Kidney (tissue), 14 donors: ENCODE results near the gene UCK2. TPM values are rescaled to one million over a fixed set of nuclear protein-coding genes. Genes with fewer than 3 reads are reported as not detected.

Source experiments
- DNase-seq, 5 donors: peaks; one replicate each; pipeline ENCODE4 v3.0.0-alpha.2; 2013 to 2020
- FAIRE-seq: peaks from 2 replicates; lab custom pipeline; 2012; peaks lifted over from hg19 to GRCh38; lab: Jason Lieb, UNC
- H3K27ac ChIP-seq, 2 donors: one replicate each; pipeline ENCODE4 v1.7.0; 2013; ENCODE audit warnings: low read depth in 2 of 2, low read length in 2 of 2, inconsistent platforms in 1 of 2
- H3K27me3 ChIP-seq: one replicate; pipeline ENCODE4 v1.7.1; 2013; ENCODE audit warnings: low read length, inconsistent platforms; ENCODE audit not compliant: control insufficient read depth, insufficient read depth
- H3K36me3 ChIP-seq, 3 donors: one replicate each; pipeline versions ENCODE4 v1.7.0 to v1.7.1; 2013; ENCODE audit warnings: low read length in 3 of 3, control low read depth in 1 of 3, inconsistent platforms in 1 of 3; ENCODE audit not compliant: insufficient read depth in 3 of 3, control insufficient read depth in 2 of 3
- H3K4me1 ChIP-seq, 3 donors: one replicate each; pipeline versions ENCODE4 v1.7.0 to v1.7.1; 2013; ENCODE audit warnings: low read length in 3 of 3, inconsistent platforms in 1 of 3, low read depth in 1 of 3; ENCODE audit not compliant: control insufficient read depth in 2 of 3, insufficient read depth in 2 of 3
- H3K4me3 ChIP-seq, 3 donors: one replicate each; pipeline versions ENCODE4 v1.7.0 to v1.8.1; 2013; ENCODE audit warnings: low read length in 3 of 3, control low read depth in 1 of 3, inconsistent platforms in 1 of 3
- H3K9ac ChIP-seq, 3 donors: one replicate each; pipeline versions ENCODE4 v1.7.0 to v1.7.1; 2013; ENCODE audit warnings: low read length in 3 of 3, control low read depth in 1 of 3, inconsistent platforms in 1 of 3
- H3K9me3 ChIP-seq, 3 donors: one replicate each; pipeline versions ENCODE4 v1.7.0 to v1.7.1; 2013; ENCODE audit warnings: low read length in 3 of 3, control low read depth in 1 of 3, inconsistent platforms in 1 of 3; ENCODE audit not compliant: control insufficient read depth in 2 of 3, insufficient read depth in 1 of 3
- CTCF ChIP-seq: IDR thresholded peaks from 3 replicates; pipeline ENCODE4 v1.5.1; 2012; ENCODE audit warnings: mild to moderate bottlenecking, moderate library complexity, borderline replicate concordance; ENCODE audit not compliant: insufficient read depth; ENCODE audit errors: extremely low read depth
- intact Hi-C: fragments of 100-400 bp; cut with DNase I; formaldehyde crosslinking; loops from one replicate; pipeline ENCODE4 v1.11.1; 2022
- polyA plus RNA-seq: library from polyadenylated mRNA; stranded (reverse); fragments of 350-450 nt; fragmentation: Illumina TruSeq; extraction: RNeasy Lipid Tissue Mini Kit (QIAGEN cat#74804); gene quantifications from one replicate; pipeline ENCODE4 v1.2.3, GENCODE V29; 2014; ENCODE audit warnings: low read depth, low replicate concordance; ENCODE audit not compliant: insufficient read depth
- total RNA-seq: library from RNA; stranded (reverse); fragmentation: NEBNext Ultra II Directional; extraction: Animal tissue kit (Norgen Biotek cat#: 25700); gene quantifications from one replicate; pipeline ENCODE4 v1.2.1, GENCODE V29; 2021
- donor health status: control.
- donor health status: control.
- donor health status: control.
- donor health status: control.
- donor health status: control.
- donor health status: DM: yes; HTN: yes; CAD: no.
- donor health status: Normal renal cell carcinoma (clear cell type).

Gene UCK2
- total and polyA plus RNA-seq, 2 donors from 2014 or later: 8.2 to 18.7 TPM

- Histone ChIP-seq H3K4me3 (no peak overlapping the region), H3K27ac (no peak overlapping the region), H3K9me3 (no peaks in the 10 kb centered on the region), H3K4me1 (no peaks in the 10 kb centered on the region), H3K36me3 (no peaks in the 10 kb centered on the region), H3K9ac (no peak overlapping the region), H3K27me3 (no peaks in the 10 kb centered on the region)
- intact Hi-C loops: no loop called here
- FAIRE-seq: no peak
- TF ChIP-seq CTCF: no peak
- no peak for DNase-seq
Measured at GRCh38 chr1:165941531-165941930, 114.1 kb downstream of the UCK2 start.

DNA sequence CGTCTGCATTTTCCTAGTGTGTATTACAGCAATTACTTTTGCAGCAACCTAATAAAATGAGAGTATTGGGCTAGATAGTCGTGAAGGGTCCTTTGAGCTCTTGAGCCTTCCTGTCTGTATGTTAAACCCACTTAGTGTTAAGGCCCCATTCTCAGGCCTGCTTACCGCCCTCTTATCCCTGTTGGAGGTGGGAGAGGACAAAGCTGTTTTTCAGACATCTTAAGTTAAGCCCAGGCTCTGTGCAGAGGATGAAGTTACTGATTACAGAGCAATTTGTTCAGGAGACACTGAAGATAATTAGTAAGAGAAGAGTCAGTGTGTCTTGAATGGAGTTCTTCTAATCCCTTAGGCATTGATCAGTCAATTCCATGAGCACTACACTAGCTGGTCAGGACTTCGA, 114.6 kb downstream of the UCK2 start:
- FAIRE-seq (no peak), DNase-seq (no peak)
- Histone ChIP-seq H3K4me3 (no peak overlapping the region), H3K27me3 (no peaks in the 10 kb centered on the region), H3K4me1 (no peaks in the 10 kb centered on the region), H3K9ac (no peak overlapping the region), H3K27ac (no peak overlapping the region), H3K36me3 (no peaks in the 10 kb centered on the region), H3K9me3 (no peaks in the 10 kb centered on the region)
- TF ChIP-seq CTCF: no peak
- intact Hi-C loops: no loop called here

- no peaks in the 10 kb centered on the region for H3K36me3 ChIP-seq
- H3K4me1 ChIP-seq: no peaks in the 10 kb centered on the region
- no peak overlapping the region for H3K4me3 ChIP-seq
- intact Hi-C loops: no loop called here
- DNase-seq (peak in 1 of 5 donors; percentile 9), FAIRE-seq (no peak)
- no peaks in the 10 kb centered on the region for H3K9me3 ChIP-seq
- no peak overlapping the region for H3K27ac ChIP-seq
- no peaks in the 10 kb centered on the region for H3K27me3 ChIP-seq
- no peak overlapping the region for H3K9ac ChIP-seq
- TF ChIP-seq CTCF: no peak
Measured at GRCh38 chr1:165942927-165943597, 115.6 kb downstream of the UCK2 start.

- Histone ChIP-seq H3K4me3 (no peak overlapping the region), H3K4me1 (no peaks in the 10 kb centered on the region), H3K27ac (no peak overlapping the region), H3K36me3 (no peaks in the 10 kb centered on the region), H3K27me3 (no peaks in the 10 kb centered on the region), H3K9ac (no peak overlapping the region), H3K9me3 (no peaks in the 10 kb centered on the region)
- no peak for FAIRE-seq
- intact Hi-C loops: no loop called here
- DNase-seq: no peak
- TF ChIP-seq CTCF: no peak
Measured at GRCh38 chr1:165945911-165946310, 118.5 kb downstream of the UCK2 start.
